Loucy (cell line): ENCODE measurements around the gene RNF125.

Source experiments
- EZH2phosphoT487 ChIP-seq: fragments of 200-600 bp; IDR thresholded peaks from 2 replicates; pipeline ENCODE4 v1.6.1; 2018; ENCODE audit warnings: antibody characterized with exemption, mild to moderate bottlenecking, moderate library complexity, borderline replicate concordance
- TF ChIP-seq, protein P1 (sequence below): fragments of 200-600 bp; sonication (generic); conservative IDR thresholded peaks from 2 replicates; pipeline ENCODE4 v1.5.1; 2014; ENCODE audit warnings: mild to moderate bottlenecking, antibody characterized with exemption, low read length

DNA sequence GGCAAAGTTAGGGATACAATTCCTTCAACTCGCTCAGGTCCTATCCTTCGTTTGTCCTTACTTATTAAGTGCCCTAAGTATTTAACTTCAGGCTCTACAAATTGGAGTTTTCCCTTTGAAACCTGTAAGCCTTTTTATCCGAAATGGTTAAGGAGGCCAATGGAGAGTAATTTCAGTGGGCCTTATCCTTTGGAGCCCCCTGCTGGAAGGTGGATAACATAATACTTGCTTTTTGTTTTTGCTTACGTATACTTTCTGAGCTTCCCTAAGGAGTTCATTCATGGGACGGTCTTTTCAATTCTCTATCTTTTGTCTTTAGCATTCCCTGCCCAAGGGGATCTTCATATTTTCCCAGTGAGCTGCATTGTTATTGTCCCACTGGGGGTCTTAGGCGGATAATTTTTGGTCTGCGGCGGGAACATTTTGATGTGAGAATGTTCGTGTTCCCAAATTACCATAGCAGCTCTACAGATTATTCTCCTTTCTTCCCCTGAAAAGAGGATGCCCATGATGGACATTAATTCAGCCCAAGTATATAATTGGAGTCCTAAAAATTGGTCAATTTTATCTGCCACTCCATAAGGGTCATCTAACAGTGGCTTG lies 41.3 kb upstream of the RNF125 start:
- TF ChIP-seq, protein P1, sequence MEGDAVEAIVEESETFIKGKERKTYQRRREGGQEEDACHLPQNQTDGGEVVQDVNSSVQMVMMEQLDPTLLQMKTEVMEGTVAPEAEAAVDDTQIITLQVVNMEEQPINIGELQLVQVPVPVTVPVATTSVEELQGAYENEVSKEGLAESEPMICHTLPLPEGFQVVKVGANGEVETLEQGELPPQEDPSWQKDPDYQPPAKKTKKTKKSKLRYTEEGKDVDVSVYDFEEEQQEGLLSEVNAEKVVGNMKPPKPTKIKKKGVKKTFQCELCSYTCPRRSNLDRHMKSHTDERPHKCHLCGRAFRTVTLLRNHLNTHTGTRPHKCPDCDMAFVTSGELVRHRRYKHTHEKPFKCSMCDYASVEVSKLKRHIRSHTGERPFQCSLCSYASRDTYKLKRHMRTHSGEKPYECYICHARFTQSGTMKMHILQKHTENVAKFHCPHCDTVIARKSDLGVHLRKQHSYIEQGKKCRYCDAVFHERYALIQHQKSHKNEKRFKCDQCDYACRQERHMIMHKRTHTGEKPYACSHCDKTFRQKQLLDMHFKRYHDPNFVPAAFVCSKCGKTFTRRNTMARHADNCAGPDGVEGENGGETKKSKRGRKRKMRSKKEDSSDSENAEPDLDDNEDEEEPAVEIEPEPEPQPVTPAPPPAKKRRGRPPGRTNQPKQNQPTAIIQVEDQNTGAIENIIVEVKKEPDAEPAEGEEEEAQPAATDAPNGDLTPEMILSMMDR, result peak; percentile 85
- no peak for TF ChIP-seq EZH2phosphoT487
